ENCODE measurements around the gene KRTCAP2. TPM values are rescaled to one million over a fixed set of nuclear protein-coding genes. Genes with fewer than 3 reads are reported as not detected.

KRTCAP2 gene
- polyA plus RNA-seq, 1 donor (not counting 4 experiments of a cell fraction or from before 2014, with no cell fraction given), result 127 TPM

DNA sequence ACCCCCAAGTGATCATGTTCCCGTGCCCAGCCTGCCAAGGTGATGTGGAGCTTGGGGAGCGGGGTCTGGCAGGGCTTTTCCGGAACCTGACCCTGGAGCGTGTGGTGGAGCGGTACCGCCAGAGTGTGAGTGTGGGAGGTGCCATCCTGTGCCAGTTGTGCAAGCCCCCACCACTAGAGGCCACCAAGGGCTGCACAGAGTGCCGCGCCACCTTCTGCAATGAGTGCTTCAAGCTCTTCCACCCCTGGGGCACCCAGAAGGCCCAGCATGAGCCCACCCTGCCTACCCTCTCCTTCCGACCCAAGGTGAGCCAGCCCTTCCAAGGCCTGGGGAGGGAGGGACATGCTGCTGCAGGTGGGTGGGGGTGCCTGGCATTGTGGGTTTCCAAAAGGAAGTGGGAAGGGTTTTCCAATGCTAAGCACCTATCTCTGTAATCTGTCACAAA is 2.8 kb upstream of the KRTCAP2 start:
- no peak for TF ChIP-seq EZH2 (IDR thresholded peaks at IDR 0.05; ENCODE audit: low read length)
- TF ChIP-seq, protein P1, sequence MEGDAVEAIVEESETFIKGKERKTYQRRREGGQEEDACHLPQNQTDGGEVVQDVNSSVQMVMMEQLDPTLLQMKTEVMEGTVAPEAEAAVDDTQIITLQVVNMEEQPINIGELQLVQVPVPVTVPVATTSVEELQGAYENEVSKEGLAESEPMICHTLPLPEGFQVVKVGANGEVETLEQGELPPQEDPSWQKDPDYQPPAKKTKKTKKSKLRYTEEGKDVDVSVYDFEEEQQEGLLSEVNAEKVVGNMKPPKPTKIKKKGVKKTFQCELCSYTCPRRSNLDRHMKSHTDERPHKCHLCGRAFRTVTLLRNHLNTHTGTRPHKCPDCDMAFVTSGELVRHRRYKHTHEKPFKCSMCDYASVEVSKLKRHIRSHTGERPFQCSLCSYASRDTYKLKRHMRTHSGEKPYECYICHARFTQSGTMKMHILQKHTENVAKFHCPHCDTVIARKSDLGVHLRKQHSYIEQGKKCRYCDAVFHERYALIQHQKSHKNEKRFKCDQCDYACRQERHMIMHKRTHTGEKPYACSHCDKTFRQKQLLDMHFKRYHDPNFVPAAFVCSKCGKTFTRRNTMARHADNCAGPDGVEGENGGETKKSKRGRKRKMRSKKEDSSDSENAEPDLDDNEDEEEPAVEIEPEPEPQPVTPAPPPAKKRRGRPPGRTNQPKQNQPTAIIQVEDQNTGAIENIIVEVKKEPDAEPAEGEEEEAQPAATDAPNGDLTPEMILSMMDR (optimal IDR thresholded peaks at IDR 0.05 in 1 of 3, IDR thresholded peaks at IDR 0.05 in 1 of 3, conservative IDR thresholded peaks at IDR 0.05 in 1 of 3; ENCODE audit: extremely low read depth in 1 of 3, insufficient read depth in 2 of 3, low read length in 3 of 3), result peak in 1 of 3 experiments; percentile 40
- peaks cover 23% of the 10 kb centered on the region for H3K4me1 ChIP-seq (ENCODE audit: control insufficient read depth, extremely low read depth, insufficient read depth, low read length)
- no peak for FAIRE-seq
- no peaks in the 10 kb centered on the region for H3K27me3 ChIP-seq (ENCODE audit: control insufficient read depth, extremely low read depth, insufficient read depth, low read length)
- H3K9me1 ChIP-seq (ENCODE audit: control insufficient read depth, extremely low read depth, insufficient read depth, low read length), result no peaks in the 10 kb centered on the region
- H3K4me3 ChIP-seq (ENCODE audit: control insufficient read depth in 2 of 3, extremely low read depth in 1 of 3, insufficient read depth in 2 of 3, low read depth in 1 of 3, low read length in 3 of 3), result no peak overlapping the region
- no peak overlapping the region for H2AFZ ChIP-seq (ENCODE audit: control insufficient read depth, low read length)
- H3K9ac ChIP-seq (ENCODE audit: control insufficient read depth, extremely low read depth, insufficient read depth, low read length), result no peak overlapping the region
- peaks cover 16% of the 10 kb centered on the region for H3K79me2 ChIP-seq (ENCODE audit: control insufficient read depth, insufficient read depth, low read length)
- no peak overlapping the region for H3K27ac ChIP-seq (ENCODE audit: control insufficient read depth, insufficient read depth, low read length)
- no peaks in the 10 kb centered on the region for H3K9me3 ChIP-seq (ENCODE audit: control insufficient read depth, low read depth, low read length)
- H3K36me3 ChIP-seq (ENCODE audit: control insufficient read depth in 2 of 2, extremely low read depth in 1 of 2, insufficient read depth in 2 of 2, low read length in 2 of 2), result peaks cover 4 to 10% of the 10 kb centered on the region in 2 experiments
- no peaks in the 10 kb centered on the region for H4K20me1 ChIP-seq (ENCODE audit: control insufficient read depth, extremely low read depth, insufficient read depth, low read length)
- dilution Hi-C loops (cut with MboI; ENCODE audit: extremely low pct_ligation_motif_present, low sequenced_read_pairs), result no loop called here
- no peak for DNase-seq (ENCODE audit: low read depth, low spot score)
- H3K4me2 ChIP-seq (ENCODE audit: control insufficient read depth, extremely low read depth, insufficient read depth, low read depth, low read length), result no peak overlapping the region

DNA sequence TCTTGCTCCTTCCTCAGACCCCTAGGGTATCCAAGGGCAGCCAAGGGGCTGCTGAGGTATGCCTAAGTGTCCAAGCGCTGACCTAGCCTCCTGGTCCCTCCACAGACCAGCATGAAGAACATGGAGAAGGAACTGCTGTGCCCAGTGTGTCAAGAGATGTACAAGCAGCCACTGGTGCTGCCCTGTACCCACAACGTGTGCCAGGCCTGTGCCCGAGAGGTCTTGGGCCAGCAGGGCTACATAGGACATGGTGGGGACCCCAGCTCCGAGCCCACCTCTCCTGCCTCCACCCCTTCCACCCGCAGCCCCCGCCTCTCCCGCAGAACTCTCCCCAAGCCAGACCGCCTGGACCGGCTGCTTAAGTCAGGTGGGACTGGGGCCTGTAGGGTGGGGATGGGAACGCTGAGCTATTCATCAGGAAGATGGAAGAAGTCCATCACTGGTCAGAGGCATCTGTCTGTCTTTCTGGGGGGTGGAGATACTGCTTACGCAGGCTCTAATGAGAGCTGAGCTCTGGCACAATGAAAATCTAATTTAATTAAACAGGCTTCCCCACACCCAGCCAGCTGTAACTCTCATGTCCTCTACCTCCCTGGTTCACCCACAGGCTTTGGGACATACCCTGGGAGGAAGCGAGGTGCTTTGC is 2.3 kb upstream of the KRTCAP2 start:
- no peak for FAIRE-seq
- Histone ChIP-seq H3K9ac (ENCODE audit: control insufficient read depth, extremely low read depth, insufficient read depth, low read length) (no peak overlapping the region), H3K27me3 (ENCODE audit: control insufficient read depth, extremely low read depth, insufficient read depth, low read length) (no peaks in the 10 kb centered on the region), H3K79me2 (ENCODE audit: control insufficient read depth, insufficient read depth, low read length) (peaks cover 16% of the 10 kb centered on the region), H3K4me1 (ENCODE audit: control insufficient read depth, extremely low read depth, insufficient read depth, low read length) (peaks cover 23% of the 10 kb centered on the region), H3K4me3 (ENCODE audit: control insufficient read depth in 2 of 3, extremely low read depth in 1 of 3, insufficient read depth in 2 of 3, low read depth in 1 of 3, low read length in 3 of 3) (no peak overlapping the region), H3K9me3 (ENCODE audit: control insufficient read depth, low read depth, low read length) (no peaks in the 10 kb centered on the region), H4K20me1 (ENCODE audit: control insufficient read depth, extremely low read depth, insufficient read depth, low read length) (no peaks in the 10 kb centered on the region), H2AFZ (ENCODE audit: control insufficient read depth, low read length) (no peak overlapping the region), H3K36me3 (ENCODE audit: control insufficient read depth in 2 of 2, extremely low read depth in 1 of 2, insufficient read depth in 2 of 2, low read length in 2 of 2) (peaks cover 9 to 11% of the 10 kb centered on the region in 2 experiments), H3K27ac (ENCODE audit: control insufficient read depth, insufficient read depth, low read length) (no peak overlapping the region), H3K9me1 (ENCODE audit: control insufficient read depth, extremely low read depth, insufficient read depth, low read length) (no peaks in the 10 kb centered on the region), H3K4me2 (ENCODE audit: control insufficient read depth, extremely low read depth, insufficient read depth, low read depth, low read length) (no peak overlapping the region)
- dilution Hi-C loops (cut with MboI; ENCODE audit: extremely low pct_ligation_motif_present, low sequenced_read_pairs), result no loop called here
- DNase-seq (ENCODE audit: low read depth, low spot score), result no peak
- no peak for TF ChIP-seq EZH2 (IDR thresholded peaks at IDR 0.05; ENCODE audit: low read length)
- TF ChIP-seq, protein P1 (optimal IDR thresholded peaks at IDR 0.05 in 1 of 3, IDR thresholded peaks at IDR 0.05 in 1 of 3, conservative IDR thresholded peaks at IDR 0.05 in 1 of 3; ENCODE audit: extremely low read depth in 1 of 3, insufficient read depth in 2 of 3, low read length in 3 of 3), result no peak

Measured in keratinocyte (primary cell).